ENCODE measurements around the gene TRIM67.

The TRIM67 gene

DNA sequence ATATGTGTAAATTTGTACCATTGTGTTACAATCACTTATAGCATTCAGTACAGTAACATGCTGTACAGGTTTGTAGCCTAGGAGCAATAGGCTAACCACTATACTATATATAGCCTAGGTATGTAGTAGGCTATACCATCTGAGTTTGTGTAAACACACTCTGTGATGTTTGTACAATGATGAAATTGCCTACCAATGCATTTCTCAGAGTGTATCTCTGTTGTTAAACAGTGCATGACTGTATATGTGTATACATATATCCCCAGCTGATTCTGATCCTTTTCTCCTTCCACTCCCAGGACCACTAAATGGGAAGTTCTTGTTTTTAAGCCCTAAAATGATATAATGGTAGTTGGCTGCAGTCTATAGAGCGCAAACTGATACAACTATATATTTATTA lies 86.9 kb downstream of the TRIM67 start:
- DNase-seq (ENCODE audit: low read depth), result no peak
- no peak overlapping the region for H3K4me3 ChIP-seq (replicated peaks; ENCODE audit: low read depth, low read length)
- no peak for TF ChIP-seq CTCF (IDR thresholded peaks at IDR 0.05; ENCODE audit: low read length, missing control alignments)

DNA sequence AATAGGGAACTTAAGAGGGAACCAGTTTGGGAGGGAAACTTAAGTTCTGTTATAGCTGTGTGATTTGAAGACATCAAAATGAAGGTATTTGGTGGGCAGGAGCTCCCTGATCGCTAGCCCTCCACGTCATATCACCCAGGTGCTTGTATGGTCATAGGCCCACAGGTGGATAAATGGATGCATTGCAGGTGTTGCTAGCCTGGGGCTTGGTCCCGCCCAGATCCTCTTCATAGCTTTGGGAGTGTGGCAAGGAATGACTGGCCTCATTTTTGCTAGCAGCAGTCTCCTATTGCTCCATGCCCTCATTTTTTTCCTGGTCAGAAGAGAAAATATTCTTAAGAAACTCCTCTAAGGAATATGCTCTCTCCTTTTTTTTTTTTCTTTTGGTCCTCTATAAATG lies 90.5 kb downstream of the TRIM67 start:
- TF ChIP-seq CTCF (IDR thresholded peaks at IDR 0.05; ENCODE audit: low read length, missing control alignments), result no peak
- no peak overlapping the region for H3K4me3 ChIP-seq (replicated peaks; ENCODE audit: low read depth, low read length)
- no peak for DNase-seq (ENCODE audit: low read depth)

DNA sequence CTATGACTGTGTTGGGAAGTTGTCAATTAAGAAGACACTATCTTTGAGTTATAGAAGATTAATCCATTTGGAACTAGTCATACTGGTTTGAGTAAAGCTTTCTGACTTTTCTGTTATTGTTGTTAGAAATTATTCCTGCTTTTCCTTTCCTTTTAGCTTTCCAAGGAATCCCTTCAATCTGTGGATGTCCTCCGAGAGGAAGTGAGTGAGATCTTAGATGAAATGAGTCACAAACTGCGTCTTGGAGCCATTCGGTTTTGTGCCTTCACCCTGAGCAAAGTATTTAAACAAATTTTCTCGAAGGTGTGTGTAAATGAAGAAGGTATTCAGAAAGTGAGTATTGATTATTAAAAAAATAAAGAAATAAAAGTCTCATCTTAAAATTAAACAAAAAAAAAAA lies 98.5 kb downstream of the TRIM67 start:
- H3K4me3 ChIP-seq (replicated peaks; ENCODE audit: low read depth, low read length), result no peak overlapping the region
- no peak for DNase-seq (ENCODE audit: low read depth)
- TF ChIP-seq CTCF (IDR thresholded peaks at IDR 0.05; ENCODE audit: low read length, missing control alignments), result no peak

- no peak for TF ChIP-seq CTCF (IDR thresholded peaks at IDR 0.05; ENCODE audit: low read length, missing control alignments)
- H3K4me3 ChIP-seq (replicated peaks; ENCODE audit: low read depth, low read length), result no peak overlapping the region
- no peak for DNase-seq (ENCODE audit: low read depth)
These were observed 102.8 kb downstream of the TRIM67 start for GRCh38 chr1:231264642-231265041.

GRCh38 chr1:231265379-231265778 lies 103.5 kb downstream of the TRIM67 start:
- no peak overlapping the region for H3K4me3 ChIP-seq (replicated peaks; ENCODE audit: low read depth, low read length)
- DNase-seq (ENCODE audit: low read depth), result no peak
- no peak for TF ChIP-seq CTCF (IDR thresholded peaks at IDR 0.05; ENCODE audit: low read length, missing control alignments)

GRCh38 chr1:231266811-231267322 lies 105.0 kb downstream of the TRIM67 start:
- peak; percentile 46 for DNase-seq (ENCODE audit: low read depth)
- H3K4me3 ChIP-seq (replicated peaks; ENCODE audit: low read depth, low read length), result no peak overlapping the region
- no peak for TF ChIP-seq CTCF (IDR thresholded peaks at IDR 0.05; ENCODE audit: low read length, missing control alignments)

Measured in fibroblast of pulmonary artery (primary cell).